Transverse colon (tissue), 3 donors: ENCODE data around the gene TIPARP.

Experiments
- CTCF ChIP-seq, 5 experiments: fragments of 200-600 bp in 3 of 5; fragments of 450-650 bp in 2 of 5; sonication (generic) in 3 of 5; IDR thresholded peaks; 1 replicate in 2 of 5; 2 replicates in 3 of 5; pipeline ENCODE4 v1.5.1; 2016 to 2017; ENCODE audit warnings: antibody characterized with exemption in 5 of 5, inconsistent platforms in 3 of 5, mild to moderate bottlenecking in 2 of 5, moderate library complexity in 1 of 5
- POLR2A ChIP-seq: fragments of 450-650 bp; IDR thresholded peaks from one replicate; pipeline ENCODE4 v1.6.1; 2016; ENCODE audit warnings: antibody characterized with exemption, mild to moderate bottlenecking, moderate library complexity

- no peak for TF ChIP-seq CTCF (IDR thresholded peaks at IDR 0.05)
- no peak for TF ChIP-seq POLR2A
These were observed 63.9 kb downstream of the TIPARP start for GRCh38 chr3:156738251-156738650.
